Placental epithelial cell (primary cell): ENCODE data around the gene ABCA13. TPM values are rescaled to one million over a fixed set of nuclear protein-coding genes. Genes with fewer than 3 reads are reported as not detected.

Experiments
- total RNA-seq: library from RNA; depleted of rRNA; stranded (reverse); fragments of >200 nt; gene quantifications from 2 replicates; pipeline ENCODE4 v1.2.3, GENCODE V29; 2012

Gene ABCA13, protein sequence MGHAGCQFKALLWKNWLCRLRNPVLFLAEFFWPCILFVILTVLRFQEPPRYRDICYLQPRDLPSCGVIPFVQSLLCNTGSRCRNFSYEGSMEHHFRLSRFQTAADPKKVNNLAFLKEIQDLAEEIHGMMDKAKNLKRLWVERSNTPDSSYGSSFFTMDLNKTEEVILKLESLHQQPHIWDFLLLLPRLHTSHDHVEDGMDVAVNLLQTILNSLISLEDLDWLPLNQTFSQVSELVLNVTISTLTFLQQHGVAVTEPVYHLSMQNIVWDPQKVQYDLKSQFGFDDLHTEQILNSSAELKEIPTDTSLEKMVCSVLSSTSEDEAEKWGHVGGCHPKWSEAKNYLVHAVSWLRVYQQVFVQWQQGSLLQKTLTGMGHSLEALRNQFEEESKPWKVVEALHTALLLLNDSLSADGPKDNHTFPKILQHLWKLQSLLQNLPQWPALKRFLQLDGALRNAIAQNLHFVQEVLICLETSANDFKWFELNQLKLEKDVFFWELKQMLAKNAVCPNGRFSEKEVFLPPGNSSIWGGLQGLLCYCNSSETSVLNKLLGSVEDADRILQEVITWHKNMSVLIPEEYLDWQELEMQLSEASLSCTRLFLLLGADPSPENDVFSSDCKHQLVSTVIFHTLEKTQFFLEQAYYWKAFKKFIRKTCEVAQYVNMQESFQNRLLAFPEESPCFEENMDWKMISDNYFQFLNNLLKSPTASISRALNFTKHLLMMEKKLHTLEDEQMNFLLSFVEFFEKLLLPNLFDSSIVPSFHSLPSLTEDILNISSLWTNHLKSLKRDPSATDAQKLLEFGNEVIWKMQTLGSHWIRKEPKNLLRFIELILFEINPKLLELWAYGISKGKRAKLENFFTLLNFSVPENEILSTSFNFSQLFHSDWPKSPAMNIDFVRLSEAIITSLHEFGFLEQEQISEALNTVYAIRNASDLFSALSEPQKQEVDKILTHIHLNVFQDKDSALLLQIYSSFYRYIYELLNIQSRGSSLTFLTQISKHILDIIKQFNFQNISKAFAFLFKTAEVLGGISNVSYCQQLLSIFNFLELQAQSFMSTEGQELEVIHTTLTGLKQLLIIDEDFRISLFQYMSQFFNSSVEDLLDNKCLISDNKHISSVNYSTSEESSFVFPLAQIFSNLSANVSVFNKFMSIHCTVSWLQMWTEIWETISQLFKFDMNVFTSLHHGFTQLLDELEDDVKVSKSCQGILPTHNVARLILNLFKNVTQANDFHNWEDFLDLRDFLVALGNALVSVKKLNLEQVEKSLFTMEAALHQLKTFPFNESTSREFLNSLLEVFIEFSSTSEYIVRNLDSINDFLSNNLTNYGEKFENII (N-terminal part only)
- total RNA-seq = under 0.01 TPM in 1 of 2 replicates, not detected in the other

DNA sequence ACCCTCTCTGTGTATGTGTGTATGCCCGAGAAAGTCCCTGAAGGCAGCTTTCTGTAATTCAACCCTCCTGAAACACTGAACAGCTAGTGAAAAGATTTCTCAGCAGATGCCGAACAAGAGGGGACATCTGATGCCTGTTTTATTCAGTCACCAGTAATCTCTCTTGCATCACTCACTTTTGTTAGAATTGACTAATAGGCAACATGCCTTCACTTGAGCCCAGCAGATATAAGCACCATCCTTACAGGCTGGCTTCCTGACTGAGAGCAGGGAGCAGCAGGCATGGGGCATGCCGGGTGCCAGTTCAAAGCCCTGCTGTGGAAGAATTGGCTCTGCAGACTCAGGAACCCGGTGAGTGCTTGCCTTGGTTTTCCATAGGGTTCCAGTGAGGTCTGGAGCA is at the start of gene ABCA13:
TSS of gene ABCA13 (plus strand) at position 257 of the 400 bp plus-strand sequence. CDS start at position 283, 26 bp downstream.

Other genes with a start within 250 kb of the ABCA13 start
- gene PKD1L1, start 223.0 kb upstream of the ABCA13 start, total RNA-seq = under 0.01 TPM in 2 replicates
- gene HUS1, start 191.8 kb upstream of the ABCA13 start, total RNA-seq = 14.1 and 21.7 TPM in 2 replicates
- 0.11 TPM in 1 of 2 replicates, not detected in the other for gene SUN3, start 142.4 kb upstream of the ABCA13 start, total RNA-seq
- gene C7orf57, start 135.9 kb upstream of the ABCA13 start, total RNA-seq = 0.11 and 0.39 TPM in 2 replicates
- 23.5 and 36.5 TPM in 2 replicates for gene UPP1, start 82.2 kb upstream of the ABCA13 start, total RNA-seq